ENCODE data around the gene ZNF516.

The ZNF516 gene

DNA sequence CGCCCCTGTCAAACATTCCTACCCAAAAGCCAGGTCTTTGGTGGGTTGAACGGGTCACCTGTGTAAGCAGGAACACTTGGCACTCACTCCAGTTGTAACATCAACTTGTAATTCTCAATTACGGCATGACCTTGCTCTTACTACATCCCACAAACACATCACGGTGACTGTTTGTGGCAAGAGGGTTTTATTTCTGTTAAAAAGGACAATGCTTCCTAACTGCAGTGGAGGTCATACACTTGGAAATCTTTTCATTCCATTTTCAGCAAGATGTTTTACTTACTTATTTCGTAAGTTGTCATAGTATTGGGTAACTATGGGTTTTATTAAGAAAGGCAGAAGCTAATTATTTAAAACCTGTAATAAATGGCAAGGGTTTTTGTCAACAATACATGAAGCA, 126.1 kb downstream of the ZNF516 start:
- in situ Hi-C loops (cut with MboI; ENCODE audit: low sequenced_read_pairs), result no loop called here

DNA sequence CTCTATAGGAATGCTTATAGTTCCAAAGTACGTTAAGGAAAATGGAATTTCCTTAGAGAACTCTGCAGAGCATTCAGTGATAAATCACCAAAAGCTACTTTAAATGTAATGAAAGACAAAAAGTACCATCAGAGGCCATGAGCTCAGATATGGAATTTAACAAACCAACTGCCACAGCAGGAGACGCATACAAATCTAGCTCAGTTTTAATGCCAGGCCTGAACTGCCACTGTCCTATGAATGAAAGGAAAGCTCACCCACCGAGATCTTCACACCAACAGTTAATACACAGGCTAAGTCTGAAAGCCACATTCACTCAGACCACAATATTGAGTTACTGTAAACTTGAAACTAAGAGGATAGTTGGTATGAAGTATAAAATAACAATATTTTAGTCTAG, 126.8 kb downstream of the ZNF516 start:
- in situ Hi-C loops (cut with MboI; ENCODE audit: low sequenced_read_pairs), result no loop called here

DNA sequence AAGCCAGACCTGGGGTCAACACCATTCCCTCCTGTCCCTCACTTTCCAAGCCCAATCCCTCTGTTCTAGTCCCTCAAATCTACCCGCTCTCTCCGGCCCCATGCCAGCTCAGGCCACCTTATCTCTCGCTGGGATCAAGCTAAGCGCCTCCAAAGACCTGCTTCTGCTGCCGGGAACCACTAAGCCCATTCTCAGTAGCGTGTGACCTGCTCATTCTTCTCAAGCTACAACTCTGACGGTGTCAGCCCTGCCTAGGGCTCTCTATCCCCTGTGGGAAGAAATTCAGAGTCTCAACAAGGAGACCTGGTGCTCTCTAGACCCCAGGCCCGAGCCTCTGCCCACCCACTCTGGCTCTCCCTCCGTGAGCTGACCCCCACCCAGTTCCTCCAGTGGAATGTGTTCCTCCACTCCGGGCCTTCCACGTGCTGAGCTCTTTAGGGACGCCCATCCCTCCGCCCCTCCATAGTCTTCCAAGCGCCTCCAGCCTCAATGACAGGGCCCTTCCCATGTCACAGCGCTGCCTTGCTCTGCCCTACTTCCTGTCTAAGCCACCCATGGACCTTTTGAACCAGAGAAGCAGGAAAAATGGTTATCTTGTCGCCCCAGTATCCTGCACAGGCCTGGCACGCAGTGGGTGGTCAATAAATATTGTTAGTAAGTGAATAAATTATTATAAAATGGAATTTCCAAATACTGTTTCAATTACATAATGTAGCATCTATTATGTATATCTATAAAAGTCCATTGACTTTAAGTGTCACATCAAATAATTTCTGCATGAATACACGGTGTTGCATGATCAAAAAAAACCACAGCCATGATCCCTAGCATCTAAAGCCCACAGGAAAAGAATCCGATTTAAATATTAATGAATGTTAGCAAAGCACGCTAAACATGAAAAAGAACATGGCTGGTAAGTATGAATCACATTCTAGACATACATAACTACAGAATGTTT, 127.6 kb downstream of the ZNF516 start:
- in situ Hi-C loops (cut with MboI; ENCODE audit: low sequenced_read_pairs), result no loop called here

DNA sequence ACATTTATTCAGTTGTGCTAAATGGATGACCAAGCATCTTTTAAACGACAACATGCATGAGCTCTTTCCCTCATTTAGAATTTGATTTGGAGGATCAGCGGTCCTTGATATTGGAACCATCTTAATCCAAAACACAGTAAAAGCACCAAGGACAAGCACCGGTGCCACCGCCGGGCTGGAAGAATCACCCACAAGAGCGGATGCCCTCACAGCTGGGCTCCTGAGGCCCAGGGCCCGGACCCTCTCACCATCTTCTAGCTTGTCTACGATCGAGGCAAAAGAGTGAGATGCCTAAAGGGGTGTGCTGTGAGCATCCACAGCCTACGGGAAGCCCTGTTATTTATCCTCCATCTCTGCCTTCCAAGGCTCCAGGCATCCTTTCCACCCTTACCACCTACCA, 129.5 kb downstream of the ZNF516 start:
- in situ Hi-C loops (cut with MboI; ENCODE audit: low sequenced_read_pairs), result no loop called here

DNA sequence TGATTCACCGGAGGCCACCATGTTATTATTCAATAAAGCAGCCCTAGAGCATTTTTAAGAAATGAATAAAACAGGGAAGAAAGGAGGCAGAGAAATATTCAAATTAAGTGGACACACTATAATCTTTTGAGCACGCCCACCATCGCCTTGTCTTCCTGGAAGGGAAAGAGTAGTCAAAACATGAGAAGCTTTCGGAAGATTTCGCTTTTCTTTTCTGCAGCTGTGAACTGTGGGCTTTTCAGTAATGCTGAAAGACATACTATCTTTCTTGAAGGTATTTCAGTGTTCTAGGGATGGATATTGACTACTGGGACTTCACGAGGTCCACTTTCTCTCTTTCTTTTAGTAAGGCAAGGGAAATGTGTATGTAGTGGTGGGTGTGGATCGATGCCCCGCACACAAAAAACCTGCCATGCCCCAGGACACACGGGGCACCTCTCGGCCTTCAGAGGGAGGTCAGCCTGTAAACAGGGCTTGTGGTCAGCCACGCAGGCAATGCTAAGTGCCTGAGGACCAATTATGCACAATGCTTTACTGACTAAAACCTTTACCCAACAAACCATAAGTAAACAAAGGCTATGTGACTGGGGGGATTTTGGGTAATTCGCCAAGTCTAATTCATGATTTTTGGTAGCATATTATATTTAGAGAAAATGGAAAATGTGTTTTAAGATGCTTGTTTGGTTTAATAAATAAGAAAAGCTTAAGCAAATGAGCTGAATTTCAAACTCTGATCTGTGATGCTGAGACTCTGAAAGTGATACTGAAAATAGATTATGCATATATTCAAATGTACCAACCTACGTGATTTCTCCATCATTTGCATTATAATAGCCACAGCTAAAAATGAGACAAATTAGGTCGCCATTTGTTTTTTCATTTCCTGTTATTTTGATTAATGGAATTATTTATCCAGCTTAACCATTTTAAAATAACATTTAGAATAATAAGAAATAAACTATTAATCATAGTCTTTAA, 130.5 kb downstream of the ZNF516 start:
- in situ Hi-C loops (cut with MboI; ENCODE audit: low sequenced_read_pairs), result no loop called here

DNA sequence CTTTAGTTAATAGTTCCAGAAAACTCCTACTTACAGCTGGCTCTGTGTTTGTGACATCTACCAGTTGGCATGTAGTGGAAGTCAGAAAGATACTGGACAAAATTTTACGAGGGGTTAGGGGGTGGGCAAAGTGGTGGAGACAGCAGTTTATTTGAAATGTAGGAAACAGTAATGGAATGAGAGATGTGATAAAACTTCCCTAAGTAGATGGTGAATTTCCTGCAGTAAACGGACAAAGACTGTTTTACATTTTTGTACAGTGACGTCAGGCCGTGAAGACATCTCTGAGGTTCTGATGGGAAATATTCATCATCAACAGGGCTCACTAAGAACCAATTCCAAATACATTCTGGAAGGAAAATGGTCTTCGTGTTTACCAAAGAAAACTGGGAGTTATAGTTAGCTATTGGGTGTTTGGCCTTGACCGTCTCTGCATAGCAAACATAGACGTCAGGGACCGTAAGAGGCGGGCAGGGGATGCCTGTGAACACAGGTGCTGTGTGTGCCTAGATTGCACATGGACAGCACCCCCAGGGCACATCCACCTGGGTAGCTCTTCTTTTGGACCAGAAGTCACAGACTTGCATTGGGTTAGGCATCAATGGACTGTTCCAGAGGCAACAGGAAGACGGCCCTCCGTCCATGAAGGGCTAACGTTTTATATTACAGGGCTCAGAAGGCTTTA, 131.5 kb downstream of the ZNF516 start:
- in situ Hi-C loops (cut with MboI; ENCODE audit: low sequenced_read_pairs), result no loop called here

DNA sequence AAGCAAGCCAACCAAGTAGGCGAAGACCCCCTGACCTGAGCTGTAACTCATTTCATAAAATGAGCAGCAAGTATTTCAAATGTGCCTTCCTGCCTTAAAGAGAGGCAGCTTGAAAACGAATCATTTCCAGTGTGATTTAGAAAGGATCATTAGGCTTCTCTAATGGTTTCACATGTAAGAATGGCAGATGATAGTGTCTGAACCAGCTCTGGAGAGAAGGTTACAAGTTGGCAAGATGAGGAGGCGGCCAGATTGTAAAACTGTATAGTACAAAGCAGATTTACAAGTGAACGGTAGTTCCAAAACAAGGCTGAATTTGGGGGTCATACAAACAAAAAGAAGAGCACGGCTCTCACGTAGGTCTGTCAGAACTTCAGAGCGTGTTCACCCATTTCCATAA, 132.4 kb downstream of the ZNF516 start:
- in situ Hi-C loops (cut with MboI; ENCODE audit: low sequenced_read_pairs), result no loop called here

DNA sequence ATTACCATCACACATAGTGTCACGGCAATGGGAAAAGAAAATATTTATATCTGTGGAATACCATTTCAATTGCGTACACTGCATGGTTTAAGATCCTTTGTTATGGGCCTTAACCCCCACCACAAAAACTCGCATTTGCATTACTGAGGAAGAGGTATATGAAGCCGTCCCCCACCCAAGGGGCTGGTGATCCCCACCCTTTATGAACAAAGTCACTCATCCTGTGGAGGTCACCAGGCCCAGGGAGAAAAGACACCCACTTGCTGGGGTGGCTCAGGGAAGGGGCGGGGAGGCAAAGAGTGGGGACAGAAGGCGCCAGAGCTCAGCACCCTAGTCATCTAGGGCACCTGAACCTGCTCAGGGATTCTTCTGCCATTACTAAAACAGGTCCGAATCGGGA, 133.8 kb downstream of the ZNF516 start:
- in situ Hi-C loops (cut with MboI; ENCODE audit: low sequenced_read_pairs), result no loop called here

DNA sequence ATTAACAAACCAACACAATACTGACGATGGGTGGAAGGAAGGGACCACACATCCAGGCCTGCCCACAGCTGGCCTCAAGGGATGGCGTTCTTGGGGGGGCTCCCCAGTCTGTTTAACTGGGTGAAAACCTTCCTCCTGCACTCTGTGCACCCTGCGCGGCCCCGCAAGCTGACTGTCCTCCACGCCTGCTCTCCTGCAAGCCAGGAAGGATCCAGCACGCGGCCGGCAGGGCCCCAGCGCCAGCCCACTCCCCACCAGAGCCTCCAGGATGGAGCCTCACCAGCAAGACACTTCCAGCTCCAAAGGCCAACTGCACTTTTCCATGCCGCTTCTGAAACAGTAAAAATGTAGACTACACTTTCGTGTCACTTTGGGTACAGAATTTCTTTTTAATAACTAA, 135.1 kb downstream of the ZNF516 start:
- in situ Hi-C loops (cut with MboI; ENCODE audit: low sequenced_read_pairs), result no loop called here

DNA sequence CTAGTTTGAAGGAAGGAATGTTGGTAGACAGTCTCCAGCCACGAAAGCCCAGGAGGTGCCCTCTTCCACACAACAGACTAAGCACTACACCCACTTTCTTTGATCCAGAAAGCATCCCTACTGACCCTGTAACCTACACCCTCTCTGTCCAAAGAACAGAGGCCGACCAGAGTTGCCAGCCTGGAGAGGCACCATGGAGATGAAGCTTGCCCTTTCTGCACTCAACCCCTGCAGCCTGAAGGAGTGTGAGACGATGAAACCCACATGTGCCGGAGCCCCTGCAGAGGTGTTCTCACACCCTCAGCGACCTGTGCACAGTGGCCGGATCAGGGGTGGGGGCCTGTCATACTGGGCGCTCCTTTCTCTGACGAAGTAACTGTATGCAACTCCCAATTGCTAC, 136.3 kb downstream of the ZNF516 start:
- in situ Hi-C loops (cut with MboI; ENCODE audit: low sequenced_read_pairs), result no loop called here

DNA sequence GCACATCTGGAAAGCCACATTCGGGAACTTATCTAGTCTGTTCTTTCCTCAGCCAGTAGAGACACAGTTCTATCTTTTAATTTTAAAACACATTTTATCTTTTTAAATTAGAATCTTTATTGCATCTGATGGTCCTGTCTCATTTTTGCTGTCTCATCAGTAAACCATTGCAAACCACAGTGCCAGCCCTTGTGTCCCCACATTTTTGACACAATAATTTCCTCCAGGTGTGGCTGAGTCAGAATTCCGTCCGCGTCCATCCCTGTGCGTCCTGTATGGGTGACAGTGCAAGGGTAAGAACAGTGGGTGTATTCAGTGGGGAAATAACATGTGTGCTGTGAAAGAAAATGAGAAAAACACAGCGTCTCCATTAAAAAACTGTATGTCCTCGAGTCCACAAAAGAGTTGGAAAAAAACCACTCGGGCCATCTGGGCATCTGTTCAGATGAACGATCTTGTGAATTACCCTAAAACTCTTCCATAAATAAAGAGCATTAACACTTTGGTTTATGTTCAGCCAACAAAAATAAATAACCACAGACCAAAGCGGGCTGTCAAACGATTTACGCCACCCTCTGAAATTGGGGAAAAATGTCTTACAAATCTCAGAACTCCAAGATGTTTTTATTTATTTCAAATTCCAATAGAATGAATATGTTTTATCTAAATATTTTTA, 137.3 kb downstream of the ZNF516 start:
- in situ Hi-C loops (cut with MboI; ENCODE audit: low sequenced_read_pairs), result no loop called here

DNA sequence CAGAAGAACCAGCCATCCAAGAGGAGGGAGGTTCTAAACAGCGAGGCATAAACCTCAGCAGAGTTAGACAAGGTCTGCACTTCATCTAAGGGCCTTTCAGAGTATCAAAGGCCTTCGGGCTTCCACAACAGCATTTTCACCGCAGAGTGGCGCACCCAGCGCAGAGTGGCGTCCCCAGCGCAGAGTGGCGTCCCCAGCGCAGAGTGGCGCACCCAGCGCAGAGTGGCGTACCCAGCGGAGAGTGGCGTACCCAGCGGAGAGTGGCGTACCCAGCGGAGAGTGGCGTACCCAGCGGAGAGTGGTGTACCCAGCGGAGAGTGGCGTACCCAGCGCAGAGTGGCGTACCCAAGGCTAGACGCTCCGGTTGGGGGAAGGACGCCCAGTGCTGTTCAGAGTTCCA, 137.9 kb downstream of the ZNF516 start:
- in situ Hi-C loops (cut with MboI; ENCODE audit: low sequenced_read_pairs), result no loop called here

DNA sequence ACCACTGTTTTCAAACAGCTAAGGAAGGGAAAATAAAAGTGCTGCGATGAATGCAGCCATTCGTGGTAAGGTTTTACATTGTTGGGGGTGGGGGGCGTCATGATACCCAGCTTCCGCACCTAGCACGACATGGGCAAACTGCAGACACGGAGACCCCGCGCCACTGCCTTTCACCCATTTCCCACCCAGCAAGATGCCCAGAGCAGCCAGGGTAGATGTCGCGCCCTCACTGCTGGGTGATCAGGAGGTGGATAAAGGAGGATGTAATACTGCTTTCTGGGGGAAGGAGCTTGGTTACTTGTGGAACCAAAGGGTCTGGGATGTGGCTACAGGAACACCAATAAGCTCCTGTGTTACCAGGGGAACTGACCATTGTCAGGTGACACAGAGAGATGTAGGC, 138.4 kb downstream of the ZNF516 start:
- in situ Hi-C loops (cut with MboI; ENCODE audit: low sequenced_read_pairs), result no loop called here

DNA sequence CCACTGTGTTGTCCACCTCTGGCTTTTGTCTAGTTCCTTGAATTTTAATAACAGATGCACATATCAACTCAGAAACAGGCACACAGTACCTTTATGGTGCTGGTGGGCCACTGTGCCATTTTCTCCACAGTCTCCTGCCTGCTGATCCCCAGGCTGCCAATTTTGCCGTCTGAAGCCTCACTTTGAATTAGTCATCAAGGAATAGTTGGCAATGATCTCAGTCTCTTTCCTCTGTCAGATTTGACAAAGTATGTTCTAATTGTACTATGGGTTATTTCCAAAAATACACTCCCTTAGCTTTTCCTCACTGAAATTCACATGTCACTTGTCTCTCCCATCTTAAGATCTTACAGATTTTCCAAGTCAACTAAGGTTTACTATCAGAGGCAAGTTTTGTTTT, 140.7 kb downstream of the ZNF516 start:
- in situ Hi-C loops (cut with MboI; ENCODE audit: low sequenced_read_pairs), result no loop called here

DNA sequence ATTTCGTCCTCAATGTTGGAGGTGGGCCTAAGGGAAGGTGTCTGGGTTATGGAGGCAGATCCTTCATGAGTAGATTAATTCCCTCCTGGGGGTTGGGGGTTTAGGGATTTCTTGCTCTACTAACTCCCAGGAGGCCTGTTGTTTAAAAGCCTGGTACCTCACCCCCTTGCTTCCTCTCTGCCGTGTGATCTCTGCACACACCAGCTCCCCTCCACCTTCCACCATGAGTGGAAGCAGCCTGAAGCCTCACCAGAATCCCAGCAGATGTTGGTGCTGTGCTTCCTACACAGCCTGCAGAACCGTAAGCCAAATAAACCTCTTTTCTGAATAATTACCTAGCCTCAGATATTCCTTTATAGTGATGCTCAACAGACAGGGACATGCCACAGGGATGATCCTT, 141.5 kb downstream of the ZNF516 start:
- in situ Hi-C loops (cut with MboI; ENCODE audit: low sequenced_read_pairs), result no loop called here

DNA sequence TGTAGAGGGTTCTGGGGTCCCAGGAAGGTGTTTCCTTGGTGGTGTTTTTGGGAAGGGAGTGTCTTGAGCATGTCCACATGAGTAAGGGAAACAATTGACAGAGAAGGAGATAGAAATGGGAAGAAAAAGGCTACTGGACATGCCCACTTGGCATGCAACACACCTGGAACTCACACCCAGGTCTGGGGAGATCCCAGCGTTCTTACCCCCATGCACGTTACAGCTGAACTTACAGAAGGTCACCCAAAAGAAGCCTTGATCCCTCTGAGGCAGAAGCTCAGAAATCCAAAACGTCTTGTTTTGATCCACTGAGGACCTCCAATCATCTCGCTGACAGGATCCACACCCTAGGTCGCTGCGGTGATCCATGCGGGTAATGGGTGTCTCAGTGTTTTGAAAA, 142.0 kb downstream of the ZNF516 start:
- in situ Hi-C loops (cut with MboI; ENCODE audit: low sequenced_read_pairs), result no loop called here

DNA sequence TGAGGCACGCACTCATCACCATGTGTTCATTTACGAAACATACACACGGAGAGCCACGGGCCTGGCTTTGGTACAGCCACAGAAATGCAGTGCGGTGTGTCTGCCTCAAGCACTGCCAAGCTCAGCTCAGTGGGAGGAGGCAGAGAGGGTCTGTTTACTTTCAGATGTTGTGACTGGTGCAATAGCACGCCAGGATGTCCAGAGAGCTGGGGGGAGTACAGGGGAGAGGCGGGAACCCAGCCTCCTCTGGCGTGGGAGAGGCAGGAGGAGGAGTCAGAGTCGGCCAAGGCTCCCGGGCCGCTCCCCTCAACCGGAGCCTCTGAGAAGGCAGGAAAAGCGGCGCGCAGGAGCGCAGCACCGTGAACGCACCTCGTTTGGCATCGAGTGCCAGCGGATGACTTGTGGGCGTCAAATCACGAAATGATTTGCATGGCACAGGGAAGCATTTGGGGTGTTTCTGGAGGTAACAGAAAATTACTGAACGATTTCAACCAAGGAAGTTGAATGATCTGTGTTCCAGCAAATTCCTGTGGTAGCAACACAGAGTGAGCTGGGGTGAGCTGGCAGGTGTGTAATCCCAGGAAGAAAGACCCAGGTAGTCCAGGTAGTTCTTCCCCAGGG, 143.0 kb downstream of the ZNF516 start:
- in situ Hi-C loops (cut with MboI; ENCODE audit: low sequenced_read_pairs), result no loop called here

DNA sequence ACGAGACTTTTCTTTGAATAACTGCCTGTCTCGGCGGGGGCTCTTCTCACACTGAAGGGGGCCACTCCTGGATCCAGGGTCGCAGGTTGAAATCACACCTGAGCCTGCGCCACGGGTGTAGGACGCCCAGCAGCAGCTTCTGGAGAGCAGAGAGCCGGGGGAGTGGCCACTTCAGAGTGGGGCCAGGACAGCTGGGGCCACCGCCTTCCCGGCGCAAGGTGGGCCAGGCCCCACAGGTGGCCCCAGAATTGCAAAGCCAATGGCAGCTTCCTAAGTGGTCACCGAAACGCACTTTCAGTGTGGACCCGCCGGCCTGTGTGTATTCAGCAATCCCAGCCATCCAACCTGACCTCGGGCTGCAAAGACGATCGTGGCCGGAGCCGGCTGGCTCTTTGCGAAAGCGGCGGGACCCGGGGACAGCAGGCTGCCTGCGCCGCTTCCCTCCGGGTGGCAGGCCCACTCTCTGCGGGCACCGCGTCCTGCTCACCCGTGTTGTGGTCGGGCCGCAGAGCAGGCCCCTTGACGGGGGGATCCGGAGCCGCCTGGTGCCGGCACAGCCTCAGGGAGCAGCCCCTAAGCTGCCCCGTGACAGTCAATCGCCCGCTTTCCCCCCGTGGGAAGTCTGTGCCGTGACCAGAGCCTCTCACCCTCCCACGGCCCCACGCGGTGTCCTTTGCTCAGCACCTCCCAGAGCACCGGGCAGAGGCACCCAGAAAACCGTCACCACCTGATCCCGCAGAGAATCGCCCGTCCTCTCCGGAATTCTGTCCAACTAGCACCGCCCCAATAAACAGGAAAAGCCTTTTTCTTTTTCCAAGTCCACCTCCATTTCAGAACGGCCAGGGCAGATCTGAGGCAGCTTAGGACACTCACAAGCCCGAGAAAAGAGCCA, 144.7 kb downstream of the ZNF516 start:
- in situ Hi-C loops (cut with MboI; ENCODE audit: low sequenced_read_pairs), result no loop called here

DNA sequence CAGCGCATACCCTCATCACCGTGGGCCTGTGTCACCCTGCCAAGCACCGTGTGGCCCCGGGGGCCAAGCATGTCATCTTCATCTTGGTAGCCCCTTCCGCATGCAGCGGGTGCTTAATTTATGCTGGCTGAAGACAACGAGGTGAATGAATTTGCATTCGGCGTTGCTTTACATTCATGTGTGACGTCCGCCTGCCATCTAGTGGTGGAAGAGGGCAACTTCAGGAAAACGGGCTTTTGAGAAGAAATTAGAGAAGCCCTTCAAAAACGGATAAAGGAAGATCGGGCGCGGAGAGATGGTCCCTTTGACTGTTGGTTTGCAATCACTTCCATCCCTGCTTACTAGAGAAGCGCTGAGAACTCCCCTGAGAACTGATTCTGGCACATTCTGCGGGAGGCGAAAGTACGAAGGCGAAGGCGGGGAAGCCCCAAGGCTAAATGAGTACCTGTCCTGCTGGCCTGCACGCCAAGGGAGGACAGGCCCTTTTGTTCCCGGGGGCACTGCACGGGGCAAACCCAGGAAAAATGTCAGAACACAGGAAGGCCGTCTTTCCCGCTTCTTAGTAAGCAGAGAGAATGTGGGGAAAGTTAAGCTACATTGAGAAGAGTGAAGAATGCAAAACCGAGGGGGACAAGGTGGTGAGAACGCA, 145.9 kb downstream of the ZNF516 start:
- in situ Hi-C loops (cut with MboI; ENCODE audit: low sequenced_read_pairs), result no loop called here
